GM03348 (cell line): ENCODE measurements around the gene CSMD2.
A peak's percentile ranks its signal among the peaks of the same experiment; 100 is the strongest.

Experiments
- DNase-seq: peaks from one replicate; pipeline ENCODE4 v3.0.0; 2012; ENCODE audit warnings: low spot score

Gene CSMD2

GRCh38 chr1:33997127-33998036 is 167.6 kb downstream of the CSMD2 start:
- DNase-seq: peak; percentile 60

GRCh38 chr1:33996281-33996680 is 168.7 kb downstream of the CSMD2 start:
- no peak for DNase-seq

GRCh38 chr1:33993301-33993700 is 171.7 kb downstream of the CSMD2 start:
- DNase-seq: no peak

- no peak for DNase-seq
These were observed 174.7 kb downstream of the CSMD2 start for GRCh38 chr1:33990281-33990680.

GRCh38 chr1:33988161-33988560 is 176.9 kb downstream of the CSMD2 start:
- no peak for DNase-seq

GRCh38 chr1:33986390-33987095 is 178.5 kb downstream of the CSMD2 start:
- DNase-seq: peak; percentile 91

- peak; percentile 80 for DNase-seq
These were observed 179.4 kb downstream of the CSMD2 start for GRCh38 chr1:33985656-33986055.

- peak; percentile 67 for DNase-seq
These were observed 180.0 kb downstream of the CSMD2 start for GRCh38 chr1:33984906-33985565.

- DNase-seq: no peak
These were observed 182.6 kb downstream of the CSMD2 start for GRCh38 chr1:33982419-33982818.

GRCh38 chr1:33979341-33979740 is 185.7 kb downstream of the CSMD2 start:
- DNase-seq: no peak

GRCh38 chr1:33975961-33976360 is 189.1 kb downstream of the CSMD2 start:
- DNase-seq: no peak

- DNase-seq: no peak
These were observed 191.1 kb downstream of the CSMD2 start for GRCh38 chr1:33973799-33974545.

- peak; percentile 73 for DNase-seq
These were observed 192.2 kb downstream of the CSMD2 start for GRCh38 chr1:33972676-33973395.

GRCh38 chr1:33971913-33972312 is 193.1 kb downstream of the CSMD2 start:
- no peak for DNase-seq

GRCh38 chr1:33971018-33971710 is 193.9 kb downstream of the CSMD2 start:
- DNase-seq: peak; percentile 83

GRCh38 chr1:33970148-33970825 is 194.7 kb downstream of the CSMD2 start:
- DNase-seq: no peak

- DNase-seq: peak; percentile 40
These were observed 198.5 kb downstream of the CSMD2 start for GRCh38 chr1:33966346-33967141.

- DNase-seq: peak; percentile 38
These were observed 199.9 kb downstream of the CSMD2 start for GRCh38 chr1:33965086-33965485.

GRCh38 chr1:33962061-33962460 is 203.0 kb downstream of the CSMD2 start:
- no peak for DNase-seq
